Progenitor cell of endocrine pancreas (in vitro differentiated cells): ENCODE results near the gene MMP15. TPM values are rescaled to one million over a fixed set of nuclear protein-coding genes. Genes with fewer than 3 reads are reported as not detected.

Experiments used
- DNase-seq: peaks from one replicate; pipeline ENCODE4 v3.0.0; 2021; ENCODE audit warnings: low spot score; ENCODE audit not compliant: unreplicated experiment
- H3K27ac Mint-ChIP-seq: 2 replicates; pipeline ENCODE4 v1.8.0; 2021; ENCODE audit warnings: mild to moderate bottlenecking, moderate library complexity, mixed read lengths
- H3K27me3 Mint-ChIP-seq: 2 replicates; pipeline ENCODE4 v1.8.0; 2021; ENCODE audit warnings: mixed read lengths
- H3K36me3 Mint-ChIP-seq: 2 replicates; pipeline ENCODE4 v1.8.0; 2022; ENCODE audit warnings: mixed read lengths; ENCODE audit not compliant: insufficient read depth
- H3K4me1 Mint-ChIP-seq: 2 replicates; pipeline ENCODE4 v1.8.0; 2021; ENCODE audit warnings: low read depth, mixed read lengths
- H3K4me3 Mint-ChIP-seq: 2 replicates; pipeline ENCODE4 v1.8.0; 2021; ENCODE audit warnings: low read depth, mild to moderate bottlenecking, moderate library complexity, mixed read lengths
- H3K9me3 Mint-ChIP-seq: 2 replicates; pipeline ENCODE4 v1.8.0; 2021; ENCODE audit warnings: low read depth, mixed read lengths
- CTCF ChIP-seq: fragments of 200-600 bp; sonication (generic); IDR thresholded peaks from one replicate; pipeline ENCODE4 v1.5.0; 2021; ENCODE audit warnings: antibody characterized with exemption, mild to moderate bottlenecking; ENCODE audit not compliant: unreplicated experiment
- total RNA-seq: library from RNA; stranded (reverse); gene quantifications from 2 replicates; pipeline ENCODE4 v1.2.1, GENCODE V29; 2021

MMP15 gene
- total RNA-seq, 1 donor from 2014 or later, result 85.0 TPM

- no peak overlapping the region for H3K4me3 Mint-ChIP-seq
- no peak overlapping the region for H3K27ac Mint-ChIP-seq
- TF ChIP-seq CTCF, result no peak
- H3K27me3 Mint-ChIP-seq, result no peaks in the 10 kb centered on the region
- peaks cover 4% of the 10 kb centered on the region for H3K36me3 Mint-ChIP-seq
- H3K4me1 Mint-ChIP-seq, result peaks cover 54% of the 10 kb centered on the region
- no peaks in the 10 kb centered on the region for H3K9me3 Mint-ChIP-seq
- DNase-seq, result no peak
Measured at GRCh38 chr16:58030136-58030840, 4.7 kb downstream of the MMP15 start.

DNA sequence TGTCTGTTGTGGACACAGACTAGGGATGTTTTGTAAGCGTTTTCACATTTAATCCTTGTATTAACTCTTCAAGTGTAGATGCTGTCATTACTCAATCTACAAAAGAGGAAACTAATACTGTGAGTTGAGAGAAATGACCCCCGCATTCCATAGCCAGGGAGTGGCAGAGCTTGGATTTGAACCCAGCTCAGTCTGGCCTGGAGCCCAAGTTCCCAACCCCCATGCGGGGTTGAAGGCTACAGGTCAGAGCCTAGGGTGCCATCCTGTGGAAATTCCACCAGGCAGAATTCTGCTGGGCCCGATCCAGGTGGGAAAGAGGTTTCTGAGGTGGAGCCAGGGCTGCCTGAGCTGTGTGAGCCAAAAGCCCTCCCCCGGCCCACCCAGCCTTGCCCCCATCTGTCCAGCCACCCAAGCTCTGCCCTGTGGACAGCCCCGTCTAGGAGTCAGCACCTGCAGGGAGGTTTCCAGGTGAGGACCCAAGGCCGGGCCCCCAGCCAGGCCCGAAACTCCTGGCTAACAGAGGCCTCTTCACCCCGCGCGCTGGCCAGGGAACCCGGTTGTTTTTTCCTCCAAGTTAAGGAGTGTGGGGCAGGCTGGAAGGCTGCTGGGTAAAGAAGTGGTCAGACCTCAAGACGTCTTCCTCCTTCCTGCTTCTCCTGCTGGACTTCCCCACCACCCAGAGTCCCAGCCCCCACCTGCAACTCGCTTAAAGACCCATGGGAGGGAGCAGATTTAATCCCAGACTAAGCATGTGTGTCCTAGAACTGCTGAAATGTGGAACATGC, 5.7 kb downstream of the MMP15 start:
- Mint-ChIP-seq H3K36me3 (peaks cover 4% of the 10 kb centered on the region), H3K9me3 (no peaks in the 10 kb centered on the region), H3K27ac (peak overlapping the region; percentile 87), H3K4me1 (peaks cover 55% of the 10 kb centered on the region), H3K4me3 (no peak overlapping the region), H3K27me3 (no peaks in the 10 kb centered on the region)
- no peak for DNase-seq
- no peak for TF ChIP-seq CTCF

GRCh38 chr16:58032710-58033293, 7.2 kb downstream of the MMP15 start:
- H3K36me3 Mint-ChIP-seq, result peaks cover 6% of the 10 kb centered on the region
- no peaks in the 10 kb centered on the region for H3K27me3 Mint-ChIP-seq
- H3K4me1 Mint-ChIP-seq, result peaks cover 56% of the 10 kb centered on the region
- DNase-seq, result peak; percentile 58
- no peak for TF ChIP-seq CTCF
- no peaks in the 10 kb centered on the region for H3K9me3 Mint-ChIP-seq
- peak overlapping the region; percentile 94 for H3K27ac Mint-ChIP-seq
- peak overlapping the region; percentile 60 for H3K4me3 Mint-ChIP-seq

- Mint-ChIP-seq H3K9me3 (no peaks in the 10 kb centered on the region), H3K27ac (no peak overlapping the region), H3K36me3 (peaks cover 11% of the 10 kb centered on the region), H3K4me3 (no peak overlapping the region), H3K4me1 (peaks cover 44% of the 10 kb centered on the region), H3K27me3 (no peaks in the 10 kb centered on the region)
- no peak for TF ChIP-seq CTCF
- DNase-seq, result no peak
Measured at GRCh38 chr16:58034128-58034685, 8.7 kb downstream of the MMP15 start.

GRCh38 chr16:58034774-58035173, 9.2 kb downstream of the MMP15 start:
- Mint-ChIP-seq H3K4me3 (peak overlapping the region; percentile 31), H3K36me3 (peaks cover 12% of the 10 kb centered on the region), H3K27me3 (no peaks in the 10 kb centered on the region), H3K9me3 (no peaks in the 10 kb centered on the region), H3K27ac (no peak overlapping the region), H3K4me1 (peaks cover 38% of the 10 kb centered on the region)
- DNase-seq, result no peak
- no peak for TF ChIP-seq CTCF
